Uterus (tissue), 2 donors: Measurements from ENCODE around the gene CYP8B1.

Experiments
- CTCF ChIP-seq, 4 experiments: fragments of 200-600 bp in 2 of 4; fragments of 450-650 bp in 2 of 4; sonication (generic) in 2 of 4; IDR thresholded peaks; one replicate each; pipeline ENCODE4 v1.5.1; 2016 to 2019; ENCODE audit warnings: antibody characterized with exemption in 4 of 4, mild to moderate bottlenecking in 2 of 4, moderate library complexity in 1 of 4
- POLR2A ChIP-seq, 2 donors: fragments of 450-650 bp; IDR thresholded peaks; one replicate each; pipeline ENCODE4 v1.6.1; 2016; ENCODE audit warnings: antibody characterized with exemption in 2 of 2, mild to moderate bottlenecking in 1 of 2, moderate library complexity in 1 of 2

GRCh38 chr3:42895580-42895868 lies 19.8 kb upstream of the CYP8B1 start:
- TF ChIP-seq CTCF (IDR thresholded peaks at IDR 0.05), result no peak
- TF ChIP-seq POLR2A (IDR thresholded peaks at IDR 0.05), result no peak
